Stimulated activated CD4-positive, alpha-beta T cell treated with anti-CD3 and anti-CD28 coated beads, Interleukin-1b, Interleukin-23, amount 100 ng/mL, for 1 hour (primary cell): ENCODE measurements around the gene HDGF.

Experiments used
- DNase-seq, 2 donors: peaks; one replicate each; pipeline ENCODE4 v3.0.0-alpha.2; 2020; ENCODE audit warnings: low read depth in 2 of 2

The HDGF gene

GRCh38 chr1:156751451-156751756, at the start of gene HDGF:
HDGF (minus strand) TSS chr1:156751675; CDS start chr1:156751429, 246 bp downstream.
- no peak for DNase-seq

GRCh38 chr1:156797212-156797871, 45.9 kb upstream of the HDGF start:
- DNase-seq = peak in 1 of 2 donors; percentile 20

- DNase-seq = no peak
Observed at GRCh38 chr1:156796340-156797097, 45.0 kb upstream of the HDGF start.

- no peak for DNase-seq
Observed at GRCh38 chr1:156795787-156796186, 44.3 kb upstream of the HDGF start.

- no peak for DNase-seq
Observed at GRCh38 chr1:156795374-156795733, 43.9 kb upstream of the HDGF start.

- no peak for DNase-seq
Observed at GRCh38 chr1:156794506-156795373, 43.3 kb upstream of the HDGF start.

GRCh38 chr1:156789621-156790318, 38.3 kb upstream of the HDGF start:
- DNase-seq = no peak

- no peak for DNase-seq
Observed at GRCh38 chr1:156788136-156788535, 36.7 kb upstream of the HDGF start.

- DNase-seq = no peak
Observed at GRCh38 chr1:156786640-156787039, 35.2 kb upstream of the HDGF start.

- DNase-seq = no peak
Observed at GRCh38 chr1:156785458-156785857, 34.0 kb upstream of the HDGF start.

GRCh38 chr1:156781585-156782186, 30.2 kb upstream of the HDGF start:
- DNase-seq = no peak

- DNase-seq = no peak
Observed at GRCh38 chr1:156777573-156777972, 26.1 kb upstream of the HDGF start.

- no peak for DNase-seq
Observed at GRCh38 chr1:156776942-156777341, 25.5 kb upstream of the HDGF start.

GRCh38 chr1:156775799-156776198, 24.3 kb upstream of the HDGF start:
- no peak for DNase-seq

GRCh38 chr1:156773607-156774006, 22.1 kb upstream of the HDGF start:
- DNase-seq = no peak

GRCh38 chr1:156772728-156773497, 21.4 kb upstream of the HDGF start:
- DNase-seq = no peak

- no peak for DNase-seq
Observed at GRCh38 chr1:156772222-156772621, 20.7 kb upstream of the HDGF start.

- no peak for DNase-seq
Observed at GRCh38 chr1:156768610-156769295, 17.3 kb upstream of the HDGF start.

GRCh38 chr1:156767879-156768604, 16.6 kb upstream of the HDGF start:
- no peak for DNase-seq
